ENCODE data around the gene PAM.

Gene PAM

GRCh38 chr5:102720969-102721368 lies 34.1 kb upstream of the PAM start:
- TF ChIP-seq POLR2AphosphoS5 (IDR thresholded peaks at IDR 0.05; ENCODE audit: low read depth, low read length) (no peak), REST (IDR thresholded peaks at IDR 0.05; ENCODE audit: insufficient read depth in 1 of 2, low read depth in 2 of 2, low read length in 2 of 2) (no peak), TAF1 (IDR thresholded peaks at IDR 0.05; ENCODE audit: borderline replicate concordance, insufficient read depth, low read length) (no peak), SIN3A (IDR thresholded peaks at IDR 0.05; ENCODE audit: borderline replicate concordance, insufficient read depth, low read length) (no peak), FOXP2 (optimal IDR thresholded peaks at IDR 0.05; ENCODE audit: borderline replicate concordance, extremely low read depth, extremely low read length, insufficient read depth) (no peak)

GRCh38 chr5:102722931-102723330 lies 32.2 kb upstream of the PAM start:
- no peak for TF ChIP-seq REST (IDR thresholded peaks at IDR 0.05; ENCODE audit: insufficient read depth in 1 of 2, low read depth in 2 of 2, low read length in 2 of 2)

GRCh38 chr5:102731693-102732092 lies 23.4 kb upstream of the PAM start:
- TF ChIP-seq SIN3A (IDR thresholded peaks at IDR 0.05; ENCODE audit: borderline replicate concordance, insufficient read depth, low read length) (no peak), FOXP2 (optimal IDR thresholded peaks at IDR 0.05; ENCODE audit: borderline replicate concordance, extremely low read depth, extremely low read length, insufficient read depth) (no peak), POLR2AphosphoS5 (IDR thresholded peaks at IDR 0.05; ENCODE audit: low read depth, low read length) (no peak), TAF1 (IDR thresholded peaks at IDR 0.05; ENCODE audit: borderline replicate concordance, insufficient read depth, low read length) (no peak), REST (IDR thresholded peaks at IDR 0.05; ENCODE audit: insufficient read depth in 1 of 2, low read depth in 2 of 2, low read length in 2 of 2) (no peak)

GRCh38 chr5:102733534-102733933 lies 21.6 kb upstream of the PAM start:
- TF ChIP-seq TAF1 (IDR thresholded peaks at IDR 0.05; ENCODE audit: borderline replicate concordance, insufficient read depth, low read length) (no peak), REST (IDR thresholded peaks at IDR 0.05; ENCODE audit: insufficient read depth in 1 of 2, low read depth in 2 of 2, low read length in 2 of 2) (no peak), SIN3A (IDR thresholded peaks at IDR 0.05; ENCODE audit: borderline replicate concordance, insufficient read depth, low read length) (no peak), POLR2AphosphoS5 (IDR thresholded peaks at IDR 0.05; ENCODE audit: low read depth, low read length) (no peak), FOXP2 (optimal IDR thresholded peaks at IDR 0.05; ENCODE audit: borderline replicate concordance, extremely low read depth, extremely low read length, insufficient read depth) (no peak)

GRCh38 chr5:102737161-102737560 lies 17.9 kb upstream of the PAM start:
- no peak for TF ChIP-seq SIN3A (IDR thresholded peaks at IDR 0.05; ENCODE audit: borderline replicate concordance, insufficient read depth, low read length)

Data from PFSK-1 (cell line).